Measurements from ENCODE around the gene KCNIP4.
A peak's percentile ranks its signal among the peaks of the same experiment; 100 is the strongest.

The KCNIP4 gene

GRCh38 chr4:21775703-21776102 is 172.9 kb downstream of the KCNIP4 start:
- no peaks in the 10 kb centered on the region for H3K4me1 ChIP-seq (ENCODE audit: insufficient read depth, low read length, poor library complexity, severe bottlenecking)
- TF ChIP-seq, protein P1, sequence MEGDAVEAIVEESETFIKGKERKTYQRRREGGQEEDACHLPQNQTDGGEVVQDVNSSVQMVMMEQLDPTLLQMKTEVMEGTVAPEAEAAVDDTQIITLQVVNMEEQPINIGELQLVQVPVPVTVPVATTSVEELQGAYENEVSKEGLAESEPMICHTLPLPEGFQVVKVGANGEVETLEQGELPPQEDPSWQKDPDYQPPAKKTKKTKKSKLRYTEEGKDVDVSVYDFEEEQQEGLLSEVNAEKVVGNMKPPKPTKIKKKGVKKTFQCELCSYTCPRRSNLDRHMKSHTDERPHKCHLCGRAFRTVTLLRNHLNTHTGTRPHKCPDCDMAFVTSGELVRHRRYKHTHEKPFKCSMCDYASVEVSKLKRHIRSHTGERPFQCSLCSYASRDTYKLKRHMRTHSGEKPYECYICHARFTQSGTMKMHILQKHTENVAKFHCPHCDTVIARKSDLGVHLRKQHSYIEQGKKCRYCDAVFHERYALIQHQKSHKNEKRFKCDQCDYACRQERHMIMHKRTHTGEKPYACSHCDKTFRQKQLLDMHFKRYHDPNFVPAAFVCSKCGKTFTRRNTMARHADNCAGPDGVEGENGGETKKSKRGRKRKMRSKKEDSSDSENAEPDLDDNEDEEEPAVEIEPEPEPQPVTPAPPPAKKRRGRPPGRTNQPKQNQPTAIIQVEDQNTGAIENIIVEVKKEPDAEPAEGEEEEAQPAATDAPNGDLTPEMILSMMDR (conservative IDR thresholded peaks at IDR 0.05; ENCODE audit: low read length), result no peak
- no peak for TF ChIP-seq EZH2phosphoT487 (IDR thresholded peaks at IDR 0.05; ENCODE audit: borderline replicate concordance)
- H3F3A ChIP-seq (ENCODE audit: low read depth), result no peaks in the 10 kb centered on the region
- H4K20me1 ChIP-seq (ENCODE audit: insufficient read depth, low read length, poor library complexity, severe bottlenecking), result no peaks in the 10 kb centered on the region
- no peaks in the 10 kb centered on the region for H3K9me2 ChIP-seq (replicated peaks; ENCODE audit: low read depth, low read length)
- H3K9me3 ChIP-seq (ENCODE audit: insufficient read depth, low read depth, low read length), result no peaks in the 10 kb centered on the region
- H3K27me3 ChIP-seq (ENCODE audit: insufficient read depth, low read length, poor library complexity, severe bottlenecking), result no peaks in the 10 kb centered on the region
- no peaks in the 10 kb centered on the region for H3K36me3 ChIP-seq (ENCODE audit: insufficient read depth, low read length)
- no peaks in the 10 kb centered on the region for H3K79me2 ChIP-seq (ENCODE audit: insufficient read depth, low read length)
- H3K4me2 ChIP-seq (ENCODE audit: low read depth, low read length, poor library complexity, severe bottlenecking), result no peak overlapping the region
- H3K4me3 ChIP-seq (ENCODE audit: low read length, poor library complexity, severe bottlenecking), result no peak overlapping the region
- H2AFZ ChIP-seq (ENCODE audit: low read length), result no peak overlapping the region
- H3K9ac ChIP-seq (ENCODE audit: low read depth, low read length, poor library complexity, severe bottlenecking), result no peak overlapping the region

- Histone ChIP-seq H4K20me1 (ENCODE audit: insufficient read depth, low read length, poor library complexity, severe bottlenecking) (no peaks in the 10 kb centered on the region), H3K36me3 (ENCODE audit: insufficient read depth, low read length) (no peaks in the 10 kb centered on the region), H3F3A (ENCODE audit: low read depth) (no peaks in the 10 kb centered on the region), H3K4me1 (ENCODE audit: insufficient read depth, low read length, poor library complexity, severe bottlenecking) (no peaks in the 10 kb centered on the region), H2AFZ (ENCODE audit: low read length) (no peak overlapping the region), H3K4me3 (ENCODE audit: low read length, poor library complexity, severe bottlenecking) (no peak overlapping the region), H3K4me2 (ENCODE audit: low read depth, low read length, poor library complexity, severe bottlenecking) (no peak overlapping the region), H3K27me3 (ENCODE audit: insufficient read depth, low read length, poor library complexity, severe bottlenecking) (no peaks in the 10 kb centered on the region), H3K9me2 (replicated peaks; ENCODE audit: low read depth, low read length) (no peaks in the 10 kb centered on the region), H3K9ac (ENCODE audit: low read depth, low read length, poor library complexity, severe bottlenecking) (no peak overlapping the region), H3K79me2 (ENCODE audit: insufficient read depth, low read length) (no peaks in the 10 kb centered on the region), H3K9me3 (ENCODE audit: insufficient read depth, low read depth, low read length) (no peaks in the 10 kb centered on the region)
- no peak for TF ChIP-seq EZH2phosphoT487 (IDR thresholded peaks at IDR 0.05; ENCODE audit: borderline replicate concordance)
- TF ChIP-seq, protein P1 (conservative IDR thresholded peaks at IDR 0.05; ENCODE audit: low read length), result no peak
These were observed 179.0 kb downstream of the KCNIP4 start for GRCh38 chr4:21769404-21770147.

DNA sequence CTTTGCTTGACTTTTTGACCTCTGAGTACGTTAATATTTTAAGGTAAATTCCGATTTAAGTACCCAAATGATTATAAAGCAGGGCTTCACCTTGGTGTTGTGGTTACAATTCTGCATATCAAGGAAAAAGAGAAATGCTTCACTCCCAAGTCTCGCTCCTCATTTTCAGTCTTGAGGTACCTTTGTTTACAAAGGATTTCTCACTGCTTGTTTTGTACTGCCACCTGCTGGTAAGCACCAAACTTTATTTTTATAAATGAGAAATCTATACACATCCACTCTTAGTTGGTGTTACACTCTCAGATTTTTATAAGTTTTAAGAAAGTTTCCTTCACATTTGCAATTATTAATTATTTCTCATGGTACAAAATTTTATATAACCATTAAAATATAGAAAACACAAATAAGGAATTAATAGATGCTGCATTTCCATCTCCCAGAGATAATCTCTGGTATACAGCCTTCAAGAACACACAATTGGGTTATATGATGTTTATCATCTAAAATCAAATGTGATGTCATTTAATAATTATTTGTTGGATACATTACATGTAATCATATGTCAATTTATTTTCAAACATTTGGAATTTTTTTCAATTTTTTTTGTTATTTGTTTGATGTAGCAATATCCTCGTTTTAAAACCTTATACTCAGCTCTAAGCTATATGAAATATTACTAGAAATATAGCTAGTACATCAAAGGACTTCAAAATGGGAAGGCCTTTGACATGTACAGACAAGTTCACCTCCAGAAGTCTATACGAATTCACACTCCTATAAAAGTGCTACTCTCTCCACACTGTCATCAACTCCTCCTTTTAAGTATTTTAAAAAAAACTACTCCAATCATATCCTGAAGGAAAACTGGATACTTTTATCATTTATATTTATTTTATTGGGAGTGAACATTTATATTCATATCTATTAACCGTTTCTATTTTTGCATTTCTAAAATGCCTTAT is 179.9 kb downstream of the KCNIP4 start:
- no peaks in the 10 kb centered on the region for H3F3A ChIP-seq (ENCODE audit: low read depth)
- no peaks in the 10 kb centered on the region for H4K20me1 ChIP-seq (ENCODE audit: insufficient read depth, low read length, poor library complexity, severe bottlenecking)
- no peaks in the 10 kb centered on the region for H3K79me2 ChIP-seq (ENCODE audit: insufficient read depth, low read length)
- no peak overlapping the region for H2AFZ ChIP-seq (ENCODE audit: low read length)
- H3K27me3 ChIP-seq (ENCODE audit: insufficient read depth, low read length, poor library complexity, severe bottlenecking), result no peaks in the 10 kb centered on the region
- no peak overlapping the region for H3K4me2 ChIP-seq (ENCODE audit: low read depth, low read length, poor library complexity, severe bottlenecking)
- TF ChIP-seq, protein P1 (conservative IDR thresholded peaks at IDR 0.05; ENCODE audit: low read length), result peak; percentile 76
- no peak for TF ChIP-seq EZH2phosphoT487 (IDR thresholded peaks at IDR 0.05; ENCODE audit: borderline replicate concordance)
- H3K9me3 ChIP-seq (ENCODE audit: insufficient read depth, low read depth, low read length), result no peaks in the 10 kb centered on the region
- H3K36me3 ChIP-seq (ENCODE audit: insufficient read depth, low read length), result no peaks in the 10 kb centered on the region
- H3K4me3 ChIP-seq (ENCODE audit: low read length, poor library complexity, severe bottlenecking), result no peak overlapping the region
- no peak overlapping the region for H3K9ac ChIP-seq (ENCODE audit: low read depth, low read length, poor library complexity, severe bottlenecking)
- H3K4me1 ChIP-seq (ENCODE audit: insufficient read depth, low read length, poor library complexity, severe bottlenecking), result no peaks in the 10 kb centered on the region
- no peaks in the 10 kb centered on the region for H3K9me2 ChIP-seq (replicated peaks; ENCODE audit: low read depth, low read length)
